HCT116 (cell line): ENCODE measurements around the gene CSTF2T. TPM values are rescaled to one million over a fixed set of nuclear protein-coding genes. Genes with fewer than 3 reads are reported as not detected.

Experiments used
- ATAC-seq: fragments of 200-7000 bp; cut with Tn5 transposase; 2 replicates; pipeline ENCODE4 v1.9.1; 2020; ENCODE audit warnings: mild to moderate bottlenecking, moderate library complexity
- BruUV-seq: library from RNA; stranded (reverse); fragments of 400-500 nt; replicated peaks from 2 replicates; lab custom pipeline; 2021; lab: Mats Ljungman, UMichigan
- CTCF ChIA-PET: fragments of 300-600 bp; sonication (Branson Sonifier 250); formaldehyde crosslinking; loops from one replicate; lab custom pipeline; 2021; ENCODE audit warnings: antibody characterized with exemption; lab: Charles Lee
- POLR2A ChIA-PET: fragments of 300-600, 350-600 bp; sonication (Branson Sonifier 250); formaldehyde crosslinking; loops from one replicate; lab custom pipeline; 2021; ENCODE audit warnings: antibody characterized with exemption; lab: Charles Lee
- RAD21 ChIA-PET, 2 experiments: fragments of 300-600 bp; sonication (Branson Sonifier 250); formaldehyde crosslinking; loops; one replicate each; lab custom pipeline; 2023; ENCODE audit warnings: low total read pairs in 2 of 2; ENCODE audit not compliant: uncharacterized antibody in 2 of 2, unreplicated experiment in 2 of 2, low non-redundant PET in 1 of 2; lab: Charles Lee
- DNase-seq: peaks from one replicate; pipeline ENCODE4 v3.0.0-alpha.2; 2010; ENCODE audit warnings: low read depth, low spot score
- H2AFZ ChIP-seq: fragments of 200-600 bp; shearing (Covaris generic), sonication (generic); 2 replicates; pipeline ENCODE4 v1.6.1; 2017; ENCODE audit warnings: low read depth, mixed run types, mixed read lengths, antibody characterized with exemption, low read length; ENCODE audit not compliant: poor library complexity, severe bottlenecking
- H3K27ac ChIP-seq: 2 replicates; pipeline ENCODE4 v1.5.1; 2012; ENCODE audit warnings: low read depth, low read length
- H3K27me3 ChIP-seq: fragments of 200-600 bp; sonication (generic); 2 replicates; pipeline ENCODE4 v1.6.1; 2016; ENCODE audit warnings: mixed run types, low read length, mixed read lengths; ENCODE audit not compliant: insufficient read depth
- H3K36me3 ChIP-seq, 2 experiments: fragments of 200-500 bp in 1 of 2; fragments of 200-600 bp in 1 of 2; sonication (Bioruptor generic) in 1 of 2; sonication (generic) in 1 of 2; 2 replicates each; pipeline versions ENCODE4 v1.5.1 to v1.6.1; 2014 to 2016; ENCODE audit warnings: low read length in 2 of 2, inconsistent platforms in 1 of 2, mixed read lengths in 1 of 2, mixed run types in 1 of 2; ENCODE audit not compliant: insufficient read depth in 2 of 2, control insufficient read depth in 1 of 2
- H3K4me1 ChIP-seq, 2 experiments: fragments of 200-600 bp in 1 of 2; sonication (generic) in 1 of 2; 2 replicates each; pipeline versions ENCODE4 v1.5.1 to v1.6.1; 2012 to 2017; ENCODE audit warnings: low read length in 2 of 2, inconsistent platforms in 1 of 2, mild to moderate bottlenecking in 1 of 2, mixed read lengths in 1 of 2, mixed run types in 1 of 2, moderate library complexity in 1 of 2; ENCODE audit not compliant: insufficient read depth in 2 of 2, control insufficient read depth in 1 of 2
- H3K4me2 ChIP-seq: fragments of 200-600 bp; sonication (generic); 2 replicates; pipeline ENCODE4 v1.6.1; 2017; ENCODE audit warnings: mixed run types, low read length, mixed read lengths
- H3K4me3 ChIP-seq, 2 experiments: fragments of 200-600 bp in 1 of 2; sonication (generic) in 1 of 2; replicated peaks in 1 of 2; 2 replicates each; pipeline ENCODE4 v1.5.1; 2011 to 2016; ENCODE audit warnings: low read length in 2 of 2, control low read depth in 1 of 2, low read depth in 1 of 2, mild to moderate bottlenecking in 1 of 2, mixed read lengths in 1 of 2, mixed run types in 1 of 2
- H3K79me2 ChIP-seq: fragments of 200-600 bp; sonication (generic); 2 replicates; pipeline ENCODE4 v1.6.1; 2017; ENCODE audit warnings: mild to moderate bottlenecking, mixed run types, low read length, moderate library complexity, mixed read lengths; ENCODE audit not compliant: insufficient read depth
- H3K9ac ChIP-seq: fragments of 200-600 bp; sonication (generic); 2 replicates; pipeline ENCODE4 v1.6.1; 2016; ENCODE audit warnings: low read length, mixed read lengths
- H3K9me2 ChIP-seq: fragments of 200-600 bp; sonication (generic), shearing (Covaris generic); 2 replicates; pipeline ENCODE4 v1.6.1; 2017; ENCODE audit warnings: mixed run types, mild to moderate bottlenecking, moderate library complexity; ENCODE audit not compliant: insufficient read depth
- H3K9me3 ChIP-seq, 2 experiments: fragments of 200-500 bp in 1 of 2; fragments of 200-600 bp in 1 of 2; sonication (Bioruptor generic) in 1 of 2; sonication (generic) in 1 of 2; 2 replicates each; pipeline ENCODE4 v1.6.1; 2014 to 2017; ENCODE audit warnings: low read length in 2 of 2, mixed read lengths in 2 of 2, inconsistent platforms in 1 of 2, low read depth in 1 of 2, mild to moderate bottlenecking in 1 of 2, mixed run types in 1 of 2, moderate library complexity in 1 of 2; ENCODE audit not compliant: control insufficient read depth in 1 of 2, insufficient read depth in 1 of 2
- H4K20me1 ChIP-seq: fragments of 200-600 bp; sonication (generic), shearing (Covaris generic); 2 replicates; pipeline ENCODE4 v1.6.1; 2017; ENCODE audit warnings: mixed run types, mild to moderate bottlenecking, moderate library complexity; ENCODE audit not compliant: insufficient read depth
- CEBPB ChIP-seq: IDR thresholded peaks from 2 replicates; pipeline ENCODE4 v1.6.1; 2012; ENCODE audit warnings: low read depth
- EGR1 ChIP-seq: IDR thresholded peaks from 2 replicates; pipeline ENCODE4 v1.6.1; 2012; ENCODE audit warnings: low read depth
- EZH2 ChIP-seq: fragments of 200-600 bp; sonication (generic); IDR thresholded peaks from 2 replicates; pipeline ENCODE4 v1.6.1; 2017; ENCODE audit warnings: antibody characterized with exemption, mixed run types
- EZH2phosphoT487 ChIP-seq: fragments of 200-600 bp; IDR thresholded peaks from 2 replicates; pipeline ENCODE4 v1.6.1; 2018; ENCODE audit warnings: antibody characterized with exemption, borderline replicate concordance
- POLR2A ChIP-seq: IDR thresholded peaks from 2 replicates; pipeline ENCODE4 v1.7.0; 2011; ENCODE audit warnings: borderline replicate concordance; ENCODE audit not compliant: insufficient read depth, insufficient read length; ENCODE audit errors: extremely low read depth
- POLR2AphosphoS5 ChIP-seq: IDR thresholded peaks from 2 replicates; pipeline ENCODE4 v1.6.1; 2011; ENCODE audit warnings: mild to moderate bottlenecking, low read depth, low read length, moderate library complexity
- RAD21 ChIP-seq: IDR thresholded peaks from 2 replicates; pipeline ENCODE4 v1.6.1; 2012; ENCODE audit warnings: low read depth, mild to moderate bottlenecking
- SIN3A ChIP-seq: IDR thresholded peaks from 2 replicates; pipeline ENCODE4 v1.6.1; 2012; ENCODE audit warnings: low read depth
- ZFX ChIP-seq: fragments of 450-650 bp; IDR thresholded peaks from 2 replicates; pipeline ENCODE4 v1.6.1; 2017
- ZNF274 ChIP-seq: fragments of 200-500 bp; sonication (Bioruptor generic); IDR thresholded peaks from 2 replicates; pipeline ENCODE4 v1.6.1; 2014; ENCODE audit warnings: mild to moderate bottlenecking, low read depth, low read length, inconsistent platforms
- intact Hi-C: fragments of 100-400 bp; cut with micrococcal nuclease; formaldehyde crosslinking; loops from 2 replicates; pipeline ENCODE4 v1.10.0; 2022
- total RNA-seq: library from RNA; stranded (reverse); gene quantifications from one replicate; pipeline ENCODE4 v1.2.1, GENCODE V29; 2021; ENCODE audit not compliant: unreplicated experiment
- TF ChIP-seq, protein P1 (sequence below): IDR thresholded peaks from 2 replicates; pipeline ENCODE4 v1.6.1; 2012; ENCODE audit warnings: low read depth
- TF ChIP-seq, protein P2 (sequence below): IDR thresholded peaks from 2 replicates; pipeline ENCODE4 v1.6.1; 2012
- TF ChIP-seq, protein P3 (sequence below), 3 experiments: fragments of 200-600 bp in 1 of 3; sonication (generic) in 1 of 3; IDR thresholded peaks in 2 of 3; conservative IDR thresholded peaks in 1 of 3; 2 replicates each; pipeline ENCODE4 v1.5.1; 2012 to 2017; ENCODE audit warnings: low read depth in 2 of 3, low read length in 2 of 3, antibody characterized with exemption in 1 of 3, borderline replicate concordance in 1 of 3, control low read depth in 1 of 3, mild to moderate bottlenecking in 1 of 3, mixed read lengths in 1 of 3, mixed run types in 1 of 3, moderate library complexity in 1 of 3; ENCODE audit not compliant: insufficient read depth in 1 of 3

CSTF2T gene
- total RNA-seq, 1 experiment from 2014 or later = 18.5 TPM

DNA sequence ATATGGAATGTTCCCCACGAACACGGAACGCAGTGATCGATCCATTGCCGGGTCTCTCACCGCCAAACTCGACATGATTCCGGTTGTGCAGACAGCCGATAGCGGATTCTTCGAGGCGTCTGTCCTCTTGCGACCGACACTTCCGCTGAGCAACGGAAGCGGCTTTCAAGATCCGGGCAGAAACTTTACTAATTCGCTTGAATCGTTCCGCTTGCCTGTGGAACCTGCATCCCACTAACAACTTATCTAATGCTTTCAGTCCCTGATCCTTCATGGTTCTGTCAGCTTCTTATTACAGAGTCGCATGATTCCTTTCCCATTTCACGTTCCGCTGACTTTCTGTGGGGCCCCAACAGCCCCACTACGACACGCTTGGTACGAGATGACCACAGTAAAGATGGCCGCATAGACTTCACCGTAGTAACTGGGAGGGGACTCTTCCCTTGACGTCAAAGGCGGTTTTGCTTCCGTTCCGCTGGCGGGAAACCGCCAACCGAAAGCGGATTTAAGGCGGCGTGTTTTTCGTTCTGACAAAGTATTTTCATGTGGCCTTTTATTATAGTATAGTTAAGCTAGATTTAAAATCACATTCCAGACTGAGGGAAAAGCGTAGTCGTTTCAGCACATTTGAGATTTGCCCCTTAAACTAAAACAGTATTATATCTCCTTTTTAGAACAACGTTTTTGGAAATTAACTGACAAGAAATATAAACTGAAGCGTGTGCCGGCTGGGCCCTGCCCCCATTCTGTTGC, at the start of gene CSTF2T (continued):
- TF ChIP-seq, protein P1, sequence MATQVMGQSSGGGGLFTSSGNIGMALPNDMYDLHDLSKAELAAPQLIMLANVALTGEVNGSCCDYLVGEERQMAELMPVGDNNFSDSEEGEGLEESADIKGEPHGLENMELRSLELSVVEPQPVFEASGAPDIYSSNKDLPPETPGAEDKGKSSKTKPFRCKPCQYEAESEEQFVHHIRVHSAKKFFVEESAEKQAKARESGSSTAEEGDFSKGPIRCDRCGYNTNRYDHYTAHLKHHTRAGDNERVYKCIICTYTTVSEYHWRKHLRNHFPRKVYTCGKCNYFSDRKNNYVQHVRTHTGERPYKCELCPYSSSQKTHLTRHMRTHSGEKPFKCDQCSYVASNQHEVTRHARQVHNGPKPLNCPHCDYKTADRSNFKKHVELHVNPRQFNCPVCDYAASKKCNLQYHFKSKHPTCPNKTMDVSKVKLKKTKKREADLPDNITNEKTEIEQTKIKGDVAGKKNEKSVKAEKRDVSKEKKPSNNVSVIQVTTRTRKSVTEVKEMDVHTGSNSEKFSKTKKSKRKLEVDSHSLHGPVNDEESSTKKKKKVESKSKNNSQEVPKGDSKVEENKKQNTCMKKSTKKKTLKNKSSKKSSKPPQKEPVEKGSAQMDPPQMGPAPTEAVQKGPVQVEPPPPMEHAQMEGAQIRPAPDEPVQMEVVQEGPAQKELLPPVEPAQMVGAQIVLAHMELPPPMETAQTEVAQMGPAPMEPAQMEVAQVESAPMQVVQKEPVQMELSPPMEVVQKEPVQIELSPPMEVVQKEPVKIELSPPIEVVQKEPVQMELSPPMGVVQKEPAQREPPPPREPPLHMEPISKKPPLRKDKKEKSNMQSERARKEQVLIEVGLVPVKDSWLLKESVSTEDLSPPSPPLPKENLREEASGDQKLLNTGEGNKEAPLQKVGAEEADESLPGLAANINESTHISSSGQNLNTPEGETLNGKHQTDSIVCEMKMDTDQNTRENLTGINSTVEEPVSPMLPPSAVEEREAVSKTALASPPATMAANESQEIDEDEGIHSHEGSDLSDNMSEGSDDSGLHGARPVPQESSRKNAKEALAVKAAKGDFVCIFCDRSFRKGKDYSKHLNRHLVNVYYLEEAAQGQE = no peak
- TF ChIP-seq EZH2 (no peak), POLR2AphosphoS5 (peak; percentile 83), EGR1 (peak; percentile 73)

DNA sequence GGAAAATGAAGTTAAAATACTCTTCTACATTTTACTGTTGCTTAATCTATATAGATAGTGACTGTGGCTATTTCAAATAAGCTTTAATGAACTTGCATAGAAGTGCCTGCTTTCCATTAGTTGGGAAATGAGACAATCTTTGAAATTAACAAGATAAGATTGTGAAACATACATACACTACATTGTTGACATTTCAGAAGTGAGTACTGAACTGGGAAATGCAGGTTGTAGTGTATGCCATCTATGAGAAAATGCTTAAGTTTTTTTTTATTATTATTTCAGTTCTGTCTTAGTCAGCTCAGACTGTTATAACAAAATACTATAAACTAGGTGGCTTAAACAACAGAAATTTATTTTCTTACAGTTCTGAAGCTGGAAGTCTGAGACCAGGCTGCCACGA, 49.6 kb upstream of the CSTF2T start:
- DNase-seq (no peak), ATAC-seq (no peak)
- H2AFZ ChIP-seq = no peak overlapping the region
- H3K4me2 ChIP-seq = no peak overlapping the region
- H3K27me3 ChIP-seq = peaks cover 2% of the 10 kb centered on the region; the same call in 1 of the 2 replicates
- H3K27ac ChIP-seq = no peak overlapping the region
- ChIA-PET POLR2A (no interaction called here), RAD21 (no interaction called here), CTCF (no interaction called here)
- H3K4me1 ChIP-seq = no peaks in the 10 kb centered on the region
- H3K9me2 ChIP-seq = no peaks in the 10 kb centered on the region
- no peak overlapping the region for H3K4me3 ChIP-seq
- TF ChIP-seq, protein P2, sequence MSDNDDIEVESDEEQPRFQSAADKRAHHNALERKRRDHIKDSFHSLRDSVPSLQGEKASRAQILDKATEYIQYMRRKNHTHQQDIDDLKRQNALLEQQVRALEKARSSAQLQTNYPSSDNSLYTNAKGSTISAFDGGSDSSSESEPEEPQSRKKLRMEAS = no peak
- no peak for TF ChIP-seq EZH2
- no peak for TF ChIP-seq ZFX
- no peak for TF ChIP-seq RAD21
- TF ChIP-seq EGR1 = no peak
- no peak for TF ChIP-seq SIN3A
- TF ChIP-seq POLR2A = no peak
- no peak for TF ChIP-seq POLR2AphosphoS5
- no peak for TF ChIP-seq EZH2phosphoT487
- TF ChIP-seq, protein P3, sequence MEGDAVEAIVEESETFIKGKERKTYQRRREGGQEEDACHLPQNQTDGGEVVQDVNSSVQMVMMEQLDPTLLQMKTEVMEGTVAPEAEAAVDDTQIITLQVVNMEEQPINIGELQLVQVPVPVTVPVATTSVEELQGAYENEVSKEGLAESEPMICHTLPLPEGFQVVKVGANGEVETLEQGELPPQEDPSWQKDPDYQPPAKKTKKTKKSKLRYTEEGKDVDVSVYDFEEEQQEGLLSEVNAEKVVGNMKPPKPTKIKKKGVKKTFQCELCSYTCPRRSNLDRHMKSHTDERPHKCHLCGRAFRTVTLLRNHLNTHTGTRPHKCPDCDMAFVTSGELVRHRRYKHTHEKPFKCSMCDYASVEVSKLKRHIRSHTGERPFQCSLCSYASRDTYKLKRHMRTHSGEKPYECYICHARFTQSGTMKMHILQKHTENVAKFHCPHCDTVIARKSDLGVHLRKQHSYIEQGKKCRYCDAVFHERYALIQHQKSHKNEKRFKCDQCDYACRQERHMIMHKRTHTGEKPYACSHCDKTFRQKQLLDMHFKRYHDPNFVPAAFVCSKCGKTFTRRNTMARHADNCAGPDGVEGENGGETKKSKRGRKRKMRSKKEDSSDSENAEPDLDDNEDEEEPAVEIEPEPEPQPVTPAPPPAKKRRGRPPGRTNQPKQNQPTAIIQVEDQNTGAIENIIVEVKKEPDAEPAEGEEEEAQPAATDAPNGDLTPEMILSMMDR (IDR thresholded peaks at IDR 0.05 in 2 of 3, conservative IDR thresholded peaks at IDR 0.05 in 1 of 3; ENCODE audit: borderline replicate concordance in 1 of 3, insufficient read depth in 1 of 3, low read depth in 2 of 3, low read length in 2 of 3) = no peak
- TF ChIP-seq ZNF274 = no peak
- TF ChIP-seq CEBPB = no peak
- no peaks in the 10 kb centered on the region for H3K79me2 ChIP-seq
- intact Hi-C loops = no loop called here
- H4K20me1 ChIP-seq = no peaks in the 10 kb centered on the region
- BruUV-seq = no TSS peak
- H3K9ac ChIP-seq = no peak overlapping the region
- no peaks in the 10 kb centered on the region for H3K36me3 ChIP-seq
- H3K9me3 ChIP-seq = no peaks in the 10 kb centered on the region
